Endothelial cell of umbilical vein (primary cell): ENCODE measurements around the gene TNS1. TPM values are rescaled to one million over a fixed set of nuclear protein-coding genes. Genes with fewer than 3 reads are reported as not detected.

ENCODE experiments used
- BruUV-seq: library from RNA; stranded (reverse); fragments of 400-500 nt; replicated peaks from 2 replicates; lab custom pipeline; 2021; lab: Mats Ljungman, UMichigan
- CTCF ChIA-PET: fragments of 300-600, 350-600 bp; sonication (Branson Sonifier 250); formaldehyde crosslinking; loops from one replicate; lab custom pipeline; 2021; ENCODE audit warnings: antibody characterized with exemption, inconsistent platforms; lab: Charles Lee
- POLR2A ChIA-PET: fragments of 300-600, 350-600 bp; sonication (Branson Sonifier 250); formaldehyde crosslinking; loops from one replicate; lab custom pipeline; 2021; ENCODE audit warnings: antibody characterized with exemption, inconsistent platforms; lab: Charles Lee
- DNase-seq: peaks from one replicate; pipeline ENCODE4 v3.0.0-alpha.2; 2011; ENCODE audit warnings: low read depth, low spot score
- FAIRE-seq: peaks from 2 replicates; lab custom pipeline; 2011; peaks lifted over from hg19 to GRCh38; lab: Jason Lieb, UNC
- H2AFZ ChIP-seq: 2 replicates; pipeline ENCODE4 v1.6.0; 2012; ENCODE audit warnings: low read depth, low read length, control low read depth, inconsistent platforms
- H3K27ac ChIP-seq: 2 replicates; pipeline ENCODE4 v1.5.1; 2011; ENCODE audit warnings: low read depth, mild to moderate bottlenecking, control low read depth, low read length, moderate library complexity; ENCODE audit not compliant: insufficient read depth
- H3K27me3 ChIP-seq, 2 experiments: 2 replicates each; pipeline versions ENCODE4 v1.6.0 to v1.6.1; 2011; ENCODE audit warnings: low read length in 2 of 2, mixed read lengths in 1 of 2; ENCODE audit not compliant: control insufficient read depth in 2 of 2, insufficient read depth in 2 of 2
- H3K36me3 ChIP-seq, 2 experiments: 2 replicates in 1 of 2; 3 replicates in 1 of 2; pipeline ENCODE4 v1.5.1; 2011; ENCODE audit warnings: low read length in 2 of 2, mild to moderate bottlenecking in 1 of 2, moderate library complexity in 1 of 2; ENCODE audit not compliant: control insufficient read depth in 2 of 2, insufficient read depth in 2 of 2; ENCODE audit errors: extremely low read depth in 1 of 2
- H3K4me1 ChIP-seq: 3 replicates; pipeline ENCODE4 v1.5.1; 2011; ENCODE audit warnings: mild to moderate bottlenecking, low read length; ENCODE audit not compliant: control insufficient read depth, insufficient read depth; ENCODE audit errors: extremely low read depth
- H3K4me2 ChIP-seq: 2 replicates; pipeline ENCODE4 v1.6.1; 2011; ENCODE audit warnings: low read length, control low read depth, mixed read lengths; ENCODE audit not compliant: insufficient read depth
- H3K4me3 ChIP-seq, 3 experiments: fragments of 200-600 bp in 1 of 3; sonication (generic), shearing (Covaris generic) in 1 of 3; replicated peaks in 1 of 3; 2 replicates each; pipeline ENCODE4 v1.5.1; 2011 to 2016; ENCODE audit warnings: control low read depth in 3 of 3, low read length in 3 of 3, mild to moderate bottlenecking in 2 of 3, inconsistent platforms in 1 of 3, low read depth in 1 of 3, moderate library complexity in 1 of 3; ENCODE audit not compliant: insufficient read depth in 1 of 3
- H3K79me2 ChIP-seq: 2 replicates; pipeline ENCODE4 v1.6.0; 2012; ENCODE audit warnings: low read length, inconsistent platforms; ENCODE audit not compliant: control insufficient read depth, insufficient read depth
- H3K9ac ChIP-seq: replicated peaks from 2 replicates; pipeline ENCODE3; 2011; ENCODE audit warnings: low read length, control low read depth; ENCODE audit not compliant: insufficient read depth; ENCODE audit errors: extremely low read depth
- H3K9me1 ChIP-seq: replicated peaks from 3 replicates; pipeline ENCODE4 v1.6.0; 2011; ENCODE audit warnings: mild to moderate bottlenecking, low read length; ENCODE audit not compliant: control insufficient read depth, insufficient read depth; ENCODE audit errors: extremely low read depth
- H3K9me3 ChIP-seq: replicated peaks from 2 replicates; pipeline ENCODE4 v1.5.1; 2012; ENCODE audit warnings: low read length, inconsistent platforms; ENCODE audit not compliant: control insufficient read depth, insufficient read depth
- H4K20me1 ChIP-seq: replicated peaks from 2 replicates; pipeline ENCODE3; 2011; ENCODE audit warnings: mild to moderate bottlenecking, low read length; ENCODE audit not compliant: control insufficient read depth, insufficient read depth; ENCODE audit errors: extremely low read depth
- EZH2 ChIP-seq: IDR thresholded peaks from 2 replicates; pipeline ENCODE4 v1.6.1; 2012; ENCODE audit warnings: borderline replicate concordance, low read depth, mild to moderate bottlenecking, moderate library complexity, low read length, inconsistent platforms; ENCODE audit not compliant: severe bottlenecking
- FOS ChIP-seq: IDR thresholded peaks from 2 replicates; pipeline ENCODE4 v1.6.1; 2011; ENCODE audit warnings: mild to moderate bottlenecking, low read length, moderate library complexity, borderline replicate concordance; ENCODE audit not compliant: insufficient read depth
- GATA2 ChIP-seq: IDR thresholded peaks from 2 replicates; pipeline ENCODE4 v1.7.0; 2011; ENCODE audit warnings: low read depth, mild to moderate bottlenecking, moderate library complexity, mixed read lengths, low read length; ENCODE audit not compliant: insufficient read length, insufficient read depth
- JUN ChIP-seq: IDR thresholded peaks from 2 replicates; pipeline ENCODE4 v1.6.1; 2011; ENCODE audit warnings: borderline replicate concordance, low read depth; ENCODE audit not compliant: insufficient read length, insufficient read depth
- MYC ChIP-seq: IDR thresholded peaks from one replicate; pipeline ENCODE4 v1.6.1; 2011; ENCODE audit warnings: mild to moderate bottlenecking, low read depth, low read length
- POLR2A ChIP-seq: IDR thresholded peaks from 2 replicates; pipeline ENCODE4 v1.6.1; 2012; ENCODE audit warnings: low read depth, mild to moderate bottlenecking, control low read depth, low read length
- POLR2AphosphoS5 ChIP-seq: IDR thresholded peaks from 2 replicates; pipeline ENCODE4 v1.6.1; 2012; ENCODE audit warnings: low read depth, mild to moderate bottlenecking, control low read depth, low read length, moderate library complexity; ENCODE audit not compliant: insufficient read depth
- dilution Hi-C: fragments of 300-500 bp; cut with MboI; formaldehyde crosslinking; loops from one replicate; pipeline ENCODE4 v1.15.0; 2019; ENCODE audit warnings: low sequenced_read_pairs; ENCODE audit not compliant: extremely low pct_ligation_motif_present
- intact Hi-C: fragments of 100-400 bp; cut with micrococcal nuclease; formaldehyde crosslinking; loops from one replicate; pipeline ENCODE4 v1.10.0; 2022
- polyA plus RNA-seq, 4 experiments: library from polyadenylated mRNA; depleted of rRNA in 3 of 4; stranded (reverse) in 3 of 4; unstranded in 1 of 4; fragments of >200 nt; gene quantifications; 2 replicates each; pipeline versions ENCODE4 v1.2.1 to v1.2.3, GENCODE V29; 2011 to 2012; ENCODE audit warnings: missing spikeins in 1 of 4
- total RNA-seq: library from RNA; stranded (reverse); gene quantifications from 2 replicates; pipeline ENCODE4 v1.2.3, GENCODE V29; 2021
- TF ChIP-seq, protein P1 (sequence below): IDR thresholded peaks from 2 replicates; pipeline ENCODE4 v1.6.1; 2011; ENCODE audit not compliant: insufficient read depth, insufficient read length
- TF ChIP-seq, protein P2 (sequence below), 2 donors: IDR thresholded peaks; 1 replicate in 1 of 2; 2 replicates in 1 of 2; pipeline ENCODE4 v1.5.1; 2011; ENCODE audit warnings: low read length in 2 of 2, mild to moderate bottlenecking in 2 of 2, moderate library complexity in 2 of 2, control low read depth in 1 of 2, inconsistent platforms in 1 of 2, low read depth in 1 of 2; ENCODE audit not compliant: insufficient read depth in 1 of 2; ENCODE audit errors: extremely low read depth in 1 of 2

TNS1 gene
- total and polyA plus RNA-seq, 2 donors (not counting 3 experiments of a cell fraction or from before 2014, with no cell fraction given), result 11.0 to 52.1 TPM

DNA sequence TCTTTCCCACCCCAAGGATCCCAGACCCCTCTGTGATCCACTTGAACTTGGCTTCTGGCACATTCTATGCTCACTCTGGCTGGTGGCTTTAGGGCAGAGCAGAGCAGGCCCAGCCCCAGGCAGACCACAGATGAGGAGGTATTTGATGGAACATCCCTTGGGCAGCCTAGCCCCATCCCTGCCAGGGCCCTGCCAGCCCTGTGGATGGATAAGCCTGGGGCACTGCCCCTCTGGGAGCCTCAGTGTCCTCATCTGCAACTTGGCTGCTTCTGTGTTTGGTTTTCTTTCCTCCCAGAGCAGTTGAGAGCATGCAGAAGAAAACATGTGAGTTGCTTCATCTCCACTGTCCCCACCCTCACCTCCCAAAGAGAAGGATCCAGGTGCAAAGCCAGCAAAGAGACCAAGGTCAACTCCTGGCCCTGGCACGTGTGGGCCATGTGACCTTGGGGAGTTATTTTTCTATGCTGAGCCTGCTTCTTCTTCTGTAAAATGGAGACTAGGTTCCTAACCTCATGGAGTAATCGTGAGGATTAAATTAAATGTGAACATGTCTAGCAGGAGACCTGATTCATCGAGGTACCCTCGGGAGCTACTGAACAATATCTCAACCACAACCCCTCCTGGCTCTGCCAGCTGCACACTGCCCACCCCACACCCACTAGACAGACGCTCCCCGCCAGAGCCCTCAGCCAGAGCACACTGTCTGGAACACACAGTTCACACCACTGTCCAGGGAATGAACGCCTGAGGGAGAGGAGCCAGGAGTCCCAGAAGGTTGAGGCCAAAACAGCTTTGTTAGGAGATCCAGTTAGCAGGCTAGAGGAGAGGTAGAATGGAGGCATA is 14.6 kb upstream of the TNS1 start:
- FAIRE-seq (no peak), DNase-seq (no peak)
- dilution Hi-C loops, result no loop called here
- TF ChIP-seq GATA2, result no peak
- no peak for TF ChIP-seq FOS
- no peak for TF ChIP-seq MYC
- TF ChIP-seq, protein P1, sequence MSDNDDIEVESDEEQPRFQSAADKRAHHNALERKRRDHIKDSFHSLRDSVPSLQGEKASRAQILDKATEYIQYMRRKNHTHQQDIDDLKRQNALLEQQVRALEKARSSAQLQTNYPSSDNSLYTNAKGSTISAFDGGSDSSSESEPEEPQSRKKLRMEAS, result no peak
- no peak for TF ChIP-seq POLR2A
- TF ChIP-seq, protein P2, sequence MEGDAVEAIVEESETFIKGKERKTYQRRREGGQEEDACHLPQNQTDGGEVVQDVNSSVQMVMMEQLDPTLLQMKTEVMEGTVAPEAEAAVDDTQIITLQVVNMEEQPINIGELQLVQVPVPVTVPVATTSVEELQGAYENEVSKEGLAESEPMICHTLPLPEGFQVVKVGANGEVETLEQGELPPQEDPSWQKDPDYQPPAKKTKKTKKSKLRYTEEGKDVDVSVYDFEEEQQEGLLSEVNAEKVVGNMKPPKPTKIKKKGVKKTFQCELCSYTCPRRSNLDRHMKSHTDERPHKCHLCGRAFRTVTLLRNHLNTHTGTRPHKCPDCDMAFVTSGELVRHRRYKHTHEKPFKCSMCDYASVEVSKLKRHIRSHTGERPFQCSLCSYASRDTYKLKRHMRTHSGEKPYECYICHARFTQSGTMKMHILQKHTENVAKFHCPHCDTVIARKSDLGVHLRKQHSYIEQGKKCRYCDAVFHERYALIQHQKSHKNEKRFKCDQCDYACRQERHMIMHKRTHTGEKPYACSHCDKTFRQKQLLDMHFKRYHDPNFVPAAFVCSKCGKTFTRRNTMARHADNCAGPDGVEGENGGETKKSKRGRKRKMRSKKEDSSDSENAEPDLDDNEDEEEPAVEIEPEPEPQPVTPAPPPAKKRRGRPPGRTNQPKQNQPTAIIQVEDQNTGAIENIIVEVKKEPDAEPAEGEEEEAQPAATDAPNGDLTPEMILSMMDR (IDR thresholded peaks at IDR 0.05; ENCODE audit: extremely low read depth in 1 of 2, insufficient read depth in 1 of 2, low read depth in 1 of 2, low read length in 2 of 2), result no peak
- no peak for TF ChIP-seq JUN
- no peak for TF ChIP-seq EZH2
- no peak for TF ChIP-seq POLR2AphosphoS5
- POLR2A ChIA-PET, result no interaction called here
- Histone ChIP-seq H3K4me2 (no peak overlapping the region), H3K9me1 (no peaks in the 10 kb centered on the region), H3K27ac (no peak overlapping the region), H2AFZ (no peak overlapping the region), H3K4me1 (peaks cover 7% of the 10 kb centered on the region), H3K79me2 (no peaks in the 10 kb centered on the region), H3K9ac (no peak overlapping the region), H3K4me3 (no peak overlapping the region), H3K27me3 (no peaks in the 10 kb centered on the region), H3K9me3 (no peaks in the 10 kb centered on the region), H4K20me1 (no peaks in the 10 kb centered on the region), H3K36me3 (no peaks in the 10 kb centered on the region)
- no TSS peak for BruUV-seq
- intact Hi-C loops, result no loop called here
- CTCF ChIA-PET, result interaction anchor here (0.6 to 0.8 kb wide), 2 partner anchors 22 to 232 kb away, joined by 4 read pairs; no protein-coding TSS in a partner anchor
